GM10248 (cell line): ENCODE results near the gene COG4.

ENCODE experiments used
- CTCF ChIA-PET: fragments of 300-600 bp; sonication (Branson Sonifier 250); formaldehyde crosslinking; extraction: SDS; loops from one replicate; lab custom pipeline; 2021; ENCODE audit warnings: antibody characterized with exemption; lab: Yijun Ruan, JAX
- POLR2A ChIA-PET: fragments of 350-650 bp; sonication (Branson Sonifier 250); formaldehyde crosslinking; extraction: SDS; loops from one replicate; lab custom pipeline; 2020; ENCODE audit warnings: antibody characterized with exemption; lab: Yijun Ruan, JAX
- DNase-seq: peaks from one replicate; pipeline ENCODE4 v3.0.0; 2012; ENCODE audit errors: extremely low spot score
- CTCF ChIP-seq: IDR thresholded peaks from 2 replicates; pipeline ENCODE4 v1.5.1; 2012; ENCODE audit warnings: mild to moderate bottlenecking, low read depth; ENCODE audit errors: extremely low read depth, missing control alignments, control extremely low read depth

Gene COG4

GRCh38 chr16:70484867-70485266 lies 38.5 kb downstream of the COG4 start:
- ChIA-PET CTCF (interaction anchor here (1.4 to 2.0 kb wide), 2 partner anchors 11 to 31 kb away, joined by 5 to 14 read pairs; partner anchors contain the start of gene FCSK), POLR2A (no interaction called here)
- no peak for DNase-seq
- no peak for TF ChIP-seq CTCF

- ChIA-PET CTCF (interaction anchor here (1.2 to 2.0 kb wide), 2 partner anchors 13 kb away, joined by 4 to 14 read pairs; no protein-coding TSS in a partner anchor), POLR2A (interaction anchor here (0.6 kb wide), 1 partner anchor 116 kb away, joined by 3 read pairs; no protein-coding TSS in a partner anchor)
- no peak for TF ChIP-seq CTCF
- DNase-seq = peak; percentile 66
Observed at GRCh38 chr16:70483426-70483825, 39.9 kb downstream of the COG4 start.

GRCh38 chr16:70482624-70483023 lies 40.7 kb downstream of the COG4 start:
- DNase-seq = no peak
- no peak for TF ChIP-seq CTCF
- POLR2A ChIA-PET = interaction anchor here (0.6 kb wide), 1 partner anchor 53 kb away, joined by 12 read pairs; no protein-coding TSS in a partner anchor
- CTCF ChIA-PET = no interaction called here

GRCh38 chr16:70481929-70482536 lies 41.3 kb downstream of the COG4 start:
- CTCF ChIA-PET = no interaction called here
- POLR2A ChIA-PET = interaction anchor here (0.6 kb wide), 1 partner anchor 52 kb away, joined by 12 read pairs; no protein-coding TSS in a partner anchor
- no peak for TF ChIP-seq CTCF
- DNase-seq = no peak

GRCh38 chr16:70480127-70481105 lies 42.9 kb downstream of the COG4 start:
- POLR2A ChIA-PET = interaction anchor here (0.5 to 0.6 kb wide), 2 partner anchors 23 to 137 kb away, joined by 3 to 6 read pairs; no protein-coding TSS in a partner anchor
- CTCF ChIA-PET = interaction anchor here (1.2 to 1.4 kb wide), 2 partner anchors 27 to 89 kb away, joined by 3 to 4 read pairs; no protein-coding TSS in a partner anchor
- TF ChIP-seq CTCF = no peak
- no peak for DNase-seq

- no peak for DNase-seq
- ChIA-PET POLR2A (no interaction called here), CTCF (interaction anchor here (0.8 to 1.9 kb wide), 6 partner anchors 12 to 99 kb away, joined by 3 to 6 read pairs (median 4); partner anchors contain the start of gene ST3GAL2)
- TF ChIP-seq CTCF = no peak
Observed at GRCh38 chr16:70478912-70479341, 44.4 kb downstream of the COG4 start.
